Measurements from ENCODE around the gene MEI4.

- TF ChIP-seq CTCF (conservative IDR thresholded peaks at IDR 0.05; ENCODE audit: low read length) (no peak), EZH2phosphoT487 (IDR thresholded peaks at IDR 0.05; ENCODE audit: borderline replicate concordance) (no peak)
Measured at GRCh38 chr6:77813090-77813489, 160.3 kb downstream of the MEI4 start.
